ENCODE measurements around the gene CETN2. TPM values are rescaled to one million over a fixed set of nuclear protein-coding genes. Genes with fewer than 3 reads are reported as not detected.
A peak's percentile ranks its signal among the peaks of the same experiment; 100 is the strongest.

CETN2 gene
- total and polyA plus RNA-seq, 7 experiments from 2014 or later: 7.0 to 28.2 (median 8.2) TPM

DNA sequence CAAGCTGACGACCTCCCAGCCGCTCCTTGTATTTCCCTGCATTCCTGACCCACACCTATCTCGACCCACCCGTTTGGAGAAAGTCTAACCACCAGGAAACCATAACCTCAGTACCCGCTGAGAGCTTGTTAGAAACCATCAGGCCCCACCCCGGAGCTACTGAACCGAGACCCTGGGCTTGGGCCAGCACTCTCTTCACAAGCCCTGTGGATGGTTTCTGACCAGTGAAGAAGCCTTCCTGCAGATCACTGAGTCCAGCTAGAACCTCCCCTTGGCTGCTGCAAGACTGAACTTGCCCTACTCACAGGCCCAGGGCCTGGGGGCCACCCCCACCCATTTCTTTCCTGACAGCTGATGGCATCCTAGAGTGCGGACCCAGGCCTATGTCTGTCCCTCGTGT is 40.7 kb upstream of the CETN2 start:
- Histone ChIP-seq H3K27me3 (ENCODE audit: control insufficient read depth in 2 of 2, insufficient read depth in 2 of 2, low read length in 2 of 2) (no peaks in the 10 kb centered on the region), H3K4me3 (ENCODE audit: low read length) (no peak overlapping the region), H3K36me3 (ENCODE audit: control insufficient read depth in 2 of 3, insufficient read depth in 3 of 3, low read length in 3 of 3) (peaks cover 0 to 16% (median 0%) of the 10 kb centered on the region in 3 experiments), H3K9me3 (ENCODE audit: control insufficient read depth in 2 of 3, low read length in 3 of 3) (no peaks in the 10 kb centered on the region), H3K27ac (ENCODE audit: low read depth, low read length) (no peak overlapping the region), H3K4me1 (ENCODE audit: control insufficient read depth in 2 of 2, insufficient read depth in 2 of 2, low read length in 2 of 2) (no peaks in the 10 kb centered on the region)
- Mint-ChIP-seq H3K27me3 (no peaks in the 10 kb centered on the region), H3K4me1 (peaks cover 5 to 12% (median 10%) of the 10 kb centered on the region in 7 donors), H3K4me3 (no peak overlapping the region), H3K9me3 (peaks cover 0 to 2% (median 0%) of the 10 kb centered on the region in 11 donors), H3K36me3 (peaks cover 0 to 17% (median 0%) of the 10 kb centered on the region in 5 donors), H3K27ac (peak overlapping the region in 5 of 9 donors; percentile 6 to 86 (median 56))
- CTCF ChIA-PET: no interaction called here
- POLR2A ChIA-PET: no interaction called here
- DNase-seq (no peak), ATAC-seq (no peak)
- intact Hi-C loops (cut with micrococcal nuclease): no loop called here

DNA sequence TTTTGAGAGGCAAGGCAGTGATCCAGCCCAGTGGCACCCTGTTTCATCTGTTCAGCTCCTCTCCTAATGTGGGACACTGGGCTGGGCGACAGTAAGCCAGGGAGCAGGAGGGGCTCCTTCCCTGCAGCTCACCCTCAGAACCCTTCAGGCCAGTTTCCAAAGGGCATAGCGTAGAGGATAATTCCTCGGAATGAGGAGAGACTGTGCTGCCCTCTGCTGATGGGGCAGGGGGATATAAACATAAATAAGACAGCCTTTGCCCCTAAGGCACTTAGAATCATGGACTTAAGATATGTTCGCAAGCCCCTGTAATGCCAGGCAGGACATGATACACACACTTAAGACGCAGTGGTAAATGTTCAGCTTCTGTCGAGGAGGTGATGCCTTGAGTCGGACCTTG is 39.4 kb upstream of the CETN2 start:
- H3K36me3 Mint-ChIP-seq: peaks cover 0 to 17% (median 0%) of the 10 kb centered on the region in 5 donors
- H3K4me1 ChIP-seq (ENCODE audit: control insufficient read depth in 2 of 2, insufficient read depth in 2 of 2, low read length in 2 of 2): no peaks in the 10 kb centered on the region
- H3K4me3 ChIP-seq (ENCODE audit: low read length): no peak overlapping the region
- no peak for DNase-seq
- peaks cover 0 to 25% (median 0%) of the 10 kb centered on the region in 3 experiments for H3K36me3 ChIP-seq (ENCODE audit: control insufficient read depth in 2 of 3, insufficient read depth in 3 of 3, low read length in 3 of 3)
- H3K27me3 Mint-ChIP-seq: no peaks in the 10 kb centered on the region
- no peaks in the 10 kb centered on the region for H3K27me3 ChIP-seq (ENCODE audit: control insufficient read depth in 2 of 2, insufficient read depth in 2 of 2, low read length in 2 of 2)
- POLR2A ChIA-PET: no interaction called here
- H3K9me3 Mint-ChIP-seq: no peaks in the 10 kb centered on the region
- H3K27ac Mint-ChIP-seq: no peak overlapping the region
- CTCF ChIA-PET: no interaction called here
- no peak for ATAC-seq
- H3K9me3 ChIP-seq (ENCODE audit: control insufficient read depth in 2 of 3, low read length in 3 of 3): no peaks in the 10 kb centered on the region
- no peak overlapping the region for H3K27ac ChIP-seq (ENCODE audit: low read depth, low read length)
- H3K4me3 Mint-ChIP-seq: no peak overlapping the region
- intact Hi-C loops (cut with micrococcal nuclease): no loop called here
- H3K4me1 Mint-ChIP-seq: peaks cover 5 to 12% (median 9%) of the 10 kb centered on the region in 7 donors

DNA sequence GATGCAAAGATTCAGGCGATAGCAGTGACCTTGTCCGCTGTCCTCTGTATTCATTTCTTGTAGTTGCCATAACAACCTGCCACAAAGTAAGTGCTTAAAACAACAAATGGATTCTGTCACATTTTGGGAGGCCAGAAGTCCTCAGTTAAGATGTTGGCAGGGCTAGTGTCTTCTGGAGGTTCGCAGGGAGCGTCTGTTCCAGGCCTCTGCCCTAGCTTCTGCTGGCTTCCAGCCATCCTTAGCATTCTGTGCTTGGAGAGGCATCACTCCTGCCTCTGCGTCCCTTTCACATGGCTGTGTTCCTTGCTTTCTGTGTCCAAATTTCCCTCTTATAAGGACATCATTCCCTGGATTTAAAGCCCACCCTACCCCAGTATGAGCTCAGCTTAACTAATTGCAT is 35.8 kb upstream of the CETN2 start:
- no peaks in the 10 kb centered on the region for H3K4me1 ChIP-seq (ENCODE audit: control insufficient read depth in 2 of 2, insufficient read depth in 2 of 2, low read length in 2 of 2)
- Mint-ChIP-seq H3K4me3 (no peak overlapping the region), H3K27ac (no peak overlapping the region), H3K4me1 (no peaks in the 10 kb centered on the region), H3K9me3 (no peaks in the 10 kb centered on the region), H3K36me3 (peaks cover 0 to 24% (median 0%) of the 10 kb centered on the region in 5 donors), H3K27me3 (no peaks in the 10 kb centered on the region)
- ChIA-PET CTCF (no interaction called here), POLR2A (no interaction called here)
- H3K36me3 ChIP-seq (ENCODE audit: control insufficient read depth in 2 of 3, insufficient read depth in 3 of 3, low read length in 3 of 3): peaks cover 0 to 33% (median 0%) of the 10 kb centered on the region in 3 experiments
- H3K27ac ChIP-seq (ENCODE audit: low read depth, low read length): no peak overlapping the region
- no peaks in the 10 kb centered on the region for H3K27me3 ChIP-seq (ENCODE audit: control insufficient read depth in 2 of 2, insufficient read depth in 2 of 2, low read length in 2 of 2)
- H3K4me3 ChIP-seq (ENCODE audit: low read length): no peak overlapping the region
- intact Hi-C loops (cut with micrococcal nuclease): no loop called here
- DNase-seq: no peak
- no peaks in the 10 kb centered on the region for H3K9me3 ChIP-seq (ENCODE audit: control insufficient read depth in 2 of 3, low read length in 3 of 3)
- ATAC-seq: no peak

DNA sequence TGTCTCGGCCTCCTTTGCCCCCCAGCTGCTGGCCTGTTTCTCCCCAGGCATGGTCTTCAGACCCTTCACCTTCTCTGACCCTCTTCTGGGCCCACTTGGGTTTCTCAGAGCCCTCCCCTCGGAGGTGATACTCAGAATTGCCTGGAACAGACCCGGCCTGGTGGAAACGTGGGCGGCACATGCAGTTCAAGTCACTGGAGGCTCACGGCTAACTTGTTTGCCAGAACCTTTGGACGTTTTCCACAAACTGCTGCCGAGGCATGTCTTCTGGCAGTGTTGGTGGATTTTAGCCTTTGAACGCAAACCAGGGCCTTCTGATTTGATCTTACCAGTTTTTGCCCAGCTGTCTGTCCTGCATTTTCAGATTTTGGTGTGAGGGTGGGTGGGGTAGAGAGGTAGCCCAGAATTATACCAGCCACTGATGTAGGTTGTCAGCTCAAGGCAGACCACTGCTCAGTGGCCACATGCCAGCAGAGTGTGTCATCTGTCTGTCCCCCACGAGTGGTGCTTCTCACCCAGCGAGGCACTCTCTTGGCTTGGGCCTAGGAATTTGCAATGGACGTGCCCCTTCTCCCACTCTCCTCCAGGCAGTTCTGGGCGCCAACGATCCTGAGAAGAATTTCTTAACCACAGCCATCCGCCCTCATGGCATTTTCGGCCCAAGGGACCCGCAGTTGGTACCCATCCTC is 34.8 kb upstream of the CETN2 start:
- ChIA-PET CTCF (no interaction called here), POLR2A (no interaction called here)
- H3K27ac Mint-ChIP-seq: no peak overlapping the region
- no peaks in the 10 kb centered on the region for H3K9me3 Mint-ChIP-seq
- ATAC-seq (no peak), DNase-seq (no peak)
- peaks cover 0 to 24% (median 0%) of the 10 kb centered on the region in 5 donors for H3K36me3 Mint-ChIP-seq
- Histone ChIP-seq H3K4me3 (ENCODE audit: low read length) (no peak overlapping the region), H3K36me3 (ENCODE audit: control insufficient read depth in 2 of 3, insufficient read depth in 3 of 3, low read length in 3 of 3) (peaks cover 0 to 33% (median 0%) of the 10 kb centered on the region in 3 experiments), H3K4me1 (ENCODE audit: control insufficient read depth in 2 of 2, insufficient read depth in 2 of 2, low read length in 2 of 2) (no peaks in the 10 kb centered on the region), H3K27me3 (ENCODE audit: control insufficient read depth in 2 of 2, insufficient read depth in 2 of 2, low read length in 2 of 2) (no peaks in the 10 kb centered on the region), H3K27ac (ENCODE audit: low read depth, low read length) (no peak overlapping the region), H3K9me3 (ENCODE audit: control insufficient read depth in 2 of 3, low read length in 3 of 3) (no peaks in the 10 kb centered on the region)
- H3K4me3 Mint-ChIP-seq: no peak overlapping the region
- intact Hi-C loops (cut with micrococcal nuclease): no loop called here
- no peaks in the 10 kb centered on the region for H3K4me1 Mint-ChIP-seq
- H3K27me3 Mint-ChIP-seq: no peaks in the 10 kb centered on the region

DNA sequence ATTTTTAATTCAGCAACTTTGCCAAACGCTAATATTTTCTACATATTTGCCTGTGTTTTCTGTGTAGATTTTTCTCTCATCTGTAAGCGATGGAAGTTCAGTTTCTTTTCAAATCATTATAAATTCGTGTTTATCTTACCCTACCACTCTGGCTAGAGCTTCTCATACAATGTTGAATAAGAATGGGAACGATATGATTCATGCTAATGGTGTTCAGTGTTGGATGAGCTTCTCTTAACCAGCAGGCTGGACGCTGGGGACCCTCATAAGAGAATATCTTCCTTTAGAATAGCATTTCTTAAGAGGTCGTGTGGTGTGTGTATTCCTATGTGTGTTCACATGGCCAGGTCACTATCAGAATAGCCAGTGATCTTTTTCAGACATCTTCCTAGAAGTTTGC is 31.3 kb upstream of the CETN2 start:
- Mint-ChIP-seq H3K27me3 (no peaks in the 10 kb centered on the region), H3K27ac (no peak overlapping the region), H3K4me3 (no peak overlapping the region), H3K36me3 (peaks cover 0 to 7% (median 0%) of the 10 kb centered on the region in 5 donors), H3K9me3 (no peaks in the 10 kb centered on the region), H3K4me1 (peaks cover 0 to 3% (median 0%) of the 10 kb centered on the region in 7 donors)
- Histone ChIP-seq H3K27me3 (ENCODE audit: control insufficient read depth in 2 of 2, insufficient read depth in 2 of 2, low read length in 2 of 2) (no peaks in the 10 kb centered on the region), H3K4me3 (ENCODE audit: low read length) (no peak overlapping the region), H3K27ac (ENCODE audit: low read depth, low read length) (no peak overlapping the region), H3K9me3 (ENCODE audit: control insufficient read depth in 2 of 3, low read length in 3 of 3) (no peaks in the 10 kb centered on the region), H3K4me1 (ENCODE audit: control insufficient read depth in 2 of 2, insufficient read depth in 2 of 2, low read length in 2 of 2) (no peaks in the 10 kb centered on the region), H3K36me3 (ENCODE audit: control insufficient read depth in 2 of 3, insufficient read depth in 3 of 3, low read length in 3 of 3) (peaks cover 0 to 30% (median 0%) of the 10 kb centered on the region in 3 experiments)
- intact Hi-C loops (cut with micrococcal nuclease): no loop called here
- ATAC-seq: no peak
- no peak for DNase-seq
- ChIA-PET CTCF (no interaction called here), POLR2A (no interaction called here)

GRCh38 chrX:152861116-152861515 is 30.6 kb upstream of the CETN2 start:
- intact Hi-C loops (cut with micrococcal nuclease): no loop called here
- Mint-ChIP-seq H3K4me1 (peaks cover 0 to 3% (median 0%) of the 10 kb centered on the region in 7 donors), H3K9me3 (no peaks in the 10 kb centered on the region), H3K27ac (no peak overlapping the region), H3K4me3 (no peak overlapping the region), H3K36me3 (peaks cover 0 to 7% (median 0%) of the 10 kb centered on the region in 5 donors), H3K27me3 (no peaks in the 10 kb centered on the region)
- no peak overlapping the region for H3K4me3 ChIP-seq (ENCODE audit: low read length)
- H3K36me3 ChIP-seq (ENCODE audit: control insufficient read depth in 2 of 3, insufficient read depth in 3 of 3, low read length in 3 of 3): peaks cover 0 to 30% (median 0%) of the 10 kb centered on the region in 3 experiments
- no peaks in the 10 kb centered on the region for H3K9me3 ChIP-seq (ENCODE audit: control insufficient read depth in 2 of 3, low read length in 3 of 3)
- no peak for ATAC-seq
- no peaks in the 10 kb centered on the region for H3K27me3 ChIP-seq (ENCODE audit: control insufficient read depth in 2 of 2, insufficient read depth in 2 of 2, low read length in 2 of 2)
- H3K4me1 ChIP-seq (ENCODE audit: control insufficient read depth in 2 of 2, insufficient read depth in 2 of 2, low read length in 2 of 2): no peaks in the 10 kb centered on the region
- no peak for DNase-seq
- ChIA-PET POLR2A (no interaction called here), CTCF (no interaction called here)
- H3K27ac ChIP-seq (ENCODE audit: low read depth, low read length): no peak overlapping the region

- no peak overlapping the region for H3K27ac ChIP-seq (ENCODE audit: low read depth, low read length)
- Mint-ChIP-seq H3K27me3 (no peaks in the 10 kb centered on the region), H3K27ac (no peak overlapping the region), H3K4me1 (peaks cover 0 to 13% (median 0%) of the 10 kb centered on the region in 7 donors), H3K9me3 (no peaks in the 10 kb centered on the region), H3K36me3 (peaks cover 12 to 30% (median 21%) of the 10 kb centered on the region in 5 donors), H3K4me3 (no peak overlapping the region)
- H3K4me1 ChIP-seq (ENCODE audit: control insufficient read depth in 2 of 2, insufficient read depth in 2 of 2, low read length in 2 of 2): no peaks in the 10 kb centered on the region
- H3K4me3 ChIP-seq (ENCODE audit: low read length): no peak overlapping the region
- no peak for DNase-seq
- no peak for ATAC-seq
- peaks cover 0 to 9% (median 4%) of the 10 kb centered on the region in 3 experiments for H3K36me3 ChIP-seq (ENCODE audit: control insufficient read depth in 2 of 3, insufficient read depth in 3 of 3, low read length in 3 of 3)
- H3K27me3 ChIP-seq (ENCODE audit: control insufficient read depth in 2 of 2, insufficient read depth in 2 of 2, low read length in 2 of 2): no peaks in the 10 kb centered on the region
- H3K9me3 ChIP-seq (ENCODE audit: control insufficient read depth in 2 of 3, low read length in 3 of 3): no peaks in the 10 kb centered on the region
- POLR2A ChIA-PET: no interaction called here
- CTCF ChIA-PET: no interaction called here
- intact Hi-C loops (cut with micrococcal nuclease): no loop called here
These were observed 23.4 kb upstream of the CETN2 start for GRCh38 chrX:152853986-152854385.

Data from naive thymus-derived CD4-positive, alpha-beta T cell (primary cell).